Amniotic stem cell (primary cell): ENCODE data around the gene OR2A5.
"Not testable (repeated sequence)": the region's sequence is repeated elsewhere in the genome, so short reads cannot be mapped to it uniquely, and the experiment has no call there.

Experiments
- DNase-seq: peaks from one replicate; lab custom pipeline; 2025; lab: John Stamatoyannopoulos, UW

OR2A5 gene

GRCh38 chr7:144048648-144049047 is at the start of gene OR2A5:
Gene OR2A5, plus strand, starts transcription at chr7:144048948. Its CDS starts 1,454 bp downstream, at chr7:144050402.
- no peak for DNase-seq

GRCh38 chr7:144000020-144000419 is 48.7 kb upstream of the OR2A5 start, which contains the start of gene OR6B1:
Gene OR6B1, plus strand, starts transcription at chr7:144000320. Its CDS starts 3,677 bp downstream, at chr7:144003997.
- no peak for DNase-seq

- no peak for DNase-seq
Measured at GRCh38 chr7:144001543-144001942, 47.2 kb upstream of the OR2A5 start.

DNA sequence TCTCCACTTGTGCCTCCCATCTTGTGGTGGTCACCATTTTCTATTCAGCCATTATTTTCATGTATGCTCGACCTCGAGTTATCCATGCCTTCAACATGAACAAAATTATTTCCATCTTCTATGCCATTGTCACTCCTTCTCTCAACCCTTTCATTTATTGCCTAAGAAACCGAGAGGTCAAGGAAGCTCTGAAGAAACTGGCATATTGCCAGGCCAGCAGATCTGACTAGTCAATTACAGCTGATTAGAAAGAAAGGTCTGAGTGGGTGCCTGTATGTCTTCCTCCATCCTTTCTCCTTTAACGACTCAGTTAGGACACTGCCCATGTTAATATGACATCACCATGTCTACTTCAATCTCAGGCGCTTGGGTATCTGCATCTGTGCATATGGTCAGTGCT is 44.0 kb upstream of the OR2A5 start:
- DNase-seq: no peak

DNA sequence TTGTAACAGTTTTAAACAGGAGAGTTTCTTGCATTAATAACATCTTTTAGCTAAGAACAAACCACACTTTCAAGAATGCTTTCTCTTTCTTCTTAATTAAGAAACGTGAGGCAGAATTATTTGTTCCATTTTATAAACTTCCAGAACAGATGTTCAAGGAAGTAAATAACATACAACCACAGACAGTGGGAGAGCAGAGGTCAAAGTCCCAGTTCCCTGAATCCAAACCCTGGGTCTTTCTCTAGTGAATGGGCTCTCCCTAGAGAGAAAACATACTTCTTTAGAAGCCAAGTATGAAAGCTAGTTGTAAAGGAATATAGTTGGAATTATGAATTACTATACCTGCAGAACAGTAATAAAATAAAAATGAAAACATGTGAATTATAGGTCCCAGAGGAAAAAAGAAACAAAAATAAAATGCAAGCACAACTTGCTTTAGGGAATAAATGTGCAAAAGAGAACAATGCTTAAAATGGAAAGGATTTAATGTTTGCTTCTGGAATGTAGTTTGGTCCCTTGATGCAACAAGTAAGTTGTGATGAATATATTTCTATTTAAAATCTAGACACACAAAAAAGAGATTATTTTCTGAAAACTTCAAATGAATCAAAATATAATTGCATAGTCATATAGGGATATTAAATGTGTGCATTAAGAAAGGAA is 42.6 kb upstream of the OR2A5 start:
- no peak for DNase-seq

DNA sequence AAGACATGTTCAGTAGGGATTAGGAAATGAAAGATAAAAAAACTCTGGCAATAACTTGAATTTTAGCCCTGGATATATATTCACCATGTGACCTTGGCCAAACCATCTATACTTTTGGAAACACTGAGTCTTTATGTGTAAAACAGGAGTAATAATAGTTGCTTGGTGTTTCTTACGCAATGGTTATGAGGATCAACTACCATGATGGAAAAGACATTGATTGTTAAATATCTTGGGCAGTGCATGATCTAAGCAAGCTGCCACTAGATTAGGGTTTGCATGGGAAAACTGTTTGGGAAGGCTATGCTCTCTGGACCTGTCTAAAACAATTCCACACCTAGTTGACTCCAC is 42.1 kb upstream of the OR2A5 start:
- DNase-seq: no peak

- DNase-seq: no peak
Measured at GRCh38 chr7:144009361-144009760, 39.4 kb upstream of the OR2A5 start.

GRCh38 chr7:144010061-144010460 is 38.7 kb upstream of the OR2A5 start:
- not testable (repeated sequence) for DNase-seq

DNA sequence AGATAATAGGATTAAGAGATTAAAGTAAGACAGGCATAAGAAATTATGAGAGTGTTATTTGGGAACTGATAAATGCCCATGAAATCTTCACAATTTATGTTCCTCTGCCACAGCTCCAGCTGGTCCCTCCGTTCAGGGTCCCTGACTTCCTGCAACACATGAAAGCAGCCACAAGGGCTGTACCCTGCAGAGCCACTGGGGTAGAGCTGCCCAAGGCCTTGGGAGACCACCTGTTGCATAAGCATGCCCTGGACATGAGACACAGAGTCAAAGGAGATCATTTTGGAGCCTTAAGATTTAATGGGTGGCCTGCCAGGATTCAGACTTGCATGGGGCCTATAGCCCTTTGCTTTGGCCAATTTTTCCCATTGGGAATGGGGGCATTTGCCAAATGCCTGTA is 37.9 kb upstream of the OR2A5 start:
- not testable (repeated sequence) for DNase-seq

DNA sequence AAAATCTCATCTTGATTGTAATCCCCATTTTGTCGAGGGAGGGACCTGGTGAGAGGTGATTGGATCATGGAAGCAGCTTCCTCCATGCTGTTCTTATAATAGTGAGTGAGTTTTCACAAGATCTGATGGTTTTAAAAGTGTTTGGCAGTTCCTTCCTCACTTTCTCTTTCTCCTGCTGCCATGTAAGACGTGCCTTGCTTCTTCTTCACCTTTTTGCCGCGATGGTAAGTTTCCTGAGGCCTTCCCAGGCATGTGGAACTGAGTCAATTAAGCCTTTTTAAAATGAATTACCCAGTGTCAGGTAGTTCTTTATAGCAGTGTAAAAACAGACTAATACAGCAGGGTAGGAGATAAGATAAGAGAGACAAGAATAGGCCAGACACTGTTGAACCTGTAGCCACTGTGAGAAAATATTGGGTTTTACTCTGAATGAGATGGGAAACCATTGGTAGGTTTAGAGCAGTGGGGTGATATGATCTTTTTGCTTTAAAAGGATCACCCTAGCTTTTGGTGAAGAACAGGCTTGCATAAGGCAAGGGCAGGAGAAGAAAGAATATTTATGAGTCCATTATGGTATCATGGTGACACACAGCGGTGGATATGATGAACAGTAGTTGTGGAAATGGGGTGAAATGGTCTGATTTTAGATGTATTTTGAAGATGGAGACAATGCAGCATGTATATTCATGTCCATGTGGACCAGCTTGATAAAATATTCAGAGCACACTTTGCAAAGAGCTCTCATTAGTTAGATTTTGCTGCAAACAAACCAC is 37.1 kb upstream of the OR2A5 start:
- no peak for DNase-seq

DNA sequence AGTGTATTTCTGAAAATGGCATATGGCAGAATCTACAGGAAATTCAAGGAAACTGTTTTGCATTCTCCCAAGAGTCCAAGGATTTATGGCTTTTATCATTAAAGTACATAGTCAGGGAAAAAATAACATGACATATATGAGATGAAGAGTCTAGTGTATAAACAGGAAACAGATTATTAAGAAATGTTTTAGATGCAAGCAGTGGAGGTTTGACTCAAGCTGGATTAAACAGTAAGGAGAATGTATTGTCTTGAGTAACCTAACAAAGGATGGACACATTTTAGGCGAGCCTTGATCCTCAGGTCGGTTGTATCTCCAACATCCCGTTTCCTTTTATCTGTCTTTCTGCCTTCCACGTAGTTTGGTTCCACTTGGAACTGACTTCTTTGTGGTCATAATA is 30.7 kb upstream of the OR2A5 start:
- DNase-seq: no peak

- DNase-seq: peak; percentile 87
Measured at GRCh38 chr7:144019457-144019856, 29.3 kb upstream of the OR2A5 start.

- no peak for DNase-seq
Measured at GRCh38 chr7:144020340-144020739, 28.4 kb upstream of the OR2A5 start.

DNA sequence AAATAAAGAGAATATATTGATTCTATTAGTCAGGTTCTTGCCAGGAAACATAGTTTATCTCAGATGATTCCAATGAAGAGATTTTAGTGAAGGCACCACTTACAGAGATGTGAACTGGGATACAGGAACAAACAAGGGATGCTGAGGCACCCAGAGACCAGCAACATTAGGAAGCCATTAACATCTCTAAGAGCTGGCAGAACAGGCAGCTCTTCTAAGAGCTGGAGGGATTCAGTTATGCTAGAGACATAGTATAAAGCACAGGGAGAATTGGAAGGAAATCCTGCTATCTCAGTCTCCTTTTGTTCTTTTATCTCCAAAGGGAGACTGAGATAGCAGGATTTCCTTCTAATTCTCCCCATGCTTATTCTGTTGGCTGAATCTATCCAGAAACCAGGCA is 26.6 kb upstream of the OR2A5 start:
- DNase-seq: no peak

DNA sequence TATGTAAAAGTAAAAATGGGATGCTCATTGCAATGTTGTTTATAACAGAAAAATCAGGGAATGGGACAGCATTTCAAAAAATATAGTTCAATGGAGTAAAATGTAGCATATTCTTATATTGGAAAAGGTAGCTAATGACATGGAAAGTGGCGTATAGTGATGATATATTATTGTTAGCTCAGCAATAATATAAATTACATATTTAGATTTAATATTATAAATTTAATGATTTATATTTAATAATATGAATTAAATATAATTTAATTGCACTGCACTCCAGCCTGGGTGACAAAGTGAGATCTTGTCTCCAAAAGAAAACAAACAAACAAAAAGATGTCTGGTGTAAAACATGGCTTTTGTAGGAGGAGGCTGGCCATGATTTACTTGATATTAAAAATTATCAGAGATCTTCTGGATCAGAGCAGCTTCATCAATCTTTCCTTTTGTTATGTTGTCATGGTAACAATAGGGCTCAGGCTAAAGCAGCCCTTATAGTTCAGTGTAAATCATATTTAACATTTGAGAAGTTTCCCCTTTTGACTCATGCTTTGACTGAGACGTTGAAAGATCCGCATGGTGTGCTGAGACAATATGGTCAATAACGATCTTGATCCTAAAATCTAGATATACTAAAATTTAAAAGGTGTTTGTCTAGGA is 25.4 kb upstream of the OR2A5 start:
- DNase-seq: no peak

DNA sequence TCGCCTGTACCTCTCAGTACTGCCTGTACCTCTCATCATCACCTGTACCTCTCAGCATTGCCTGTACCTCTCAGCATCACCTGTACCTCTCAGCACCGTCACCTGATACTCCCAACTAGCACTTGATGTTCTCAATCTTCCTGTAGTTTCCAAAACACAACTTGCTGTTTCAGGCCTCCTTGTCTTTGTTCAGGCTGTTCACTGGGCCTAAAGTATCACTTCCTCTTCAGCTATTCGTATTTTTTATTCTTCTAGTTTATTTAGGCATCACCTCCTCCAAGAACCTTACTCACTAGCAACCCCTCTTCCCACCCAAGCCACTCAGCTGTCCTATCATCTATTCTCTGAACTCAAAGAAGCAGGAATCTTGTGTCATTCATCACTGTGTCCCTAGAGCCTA is 24.5 kb upstream of the OR2A5 start:
- no peak for DNase-seq

DNA sequence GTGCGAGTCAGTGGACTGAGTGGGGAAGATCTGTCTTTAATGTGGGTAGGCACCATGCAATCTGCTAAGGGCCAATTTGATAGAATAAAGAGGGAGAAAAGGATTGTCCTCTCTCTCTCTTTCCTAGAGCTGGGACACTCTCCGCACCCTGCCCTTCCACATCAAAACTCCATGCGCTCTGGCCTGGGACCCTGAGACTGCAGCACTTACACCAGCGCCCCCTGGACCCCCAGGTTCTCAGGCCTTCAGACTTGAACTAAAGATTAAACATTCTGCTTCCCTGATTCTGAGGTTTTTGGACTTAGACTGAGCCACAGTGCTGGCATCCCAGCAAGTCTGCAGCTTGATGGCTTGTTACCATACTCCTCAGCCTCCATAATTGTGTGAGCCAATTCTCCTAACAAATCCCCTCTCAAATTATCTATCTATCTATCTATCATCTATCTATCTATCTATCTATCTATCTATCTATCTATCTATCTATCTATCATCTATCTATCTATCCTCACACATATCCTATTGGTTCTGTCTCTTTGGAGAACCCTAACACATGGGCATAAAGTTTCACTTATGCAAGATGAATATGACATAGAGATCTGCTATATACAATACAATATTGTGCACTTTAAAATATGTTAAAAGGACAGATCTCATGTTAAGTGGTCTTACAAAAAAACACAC is 22.4 kb upstream of the OR2A5 start:
- no peak for DNase-seq

GRCh38 chr7:144027070-144027469 is 21.7 kb upstream of the OR2A5 start:
- peak; percentile 11 for DNase-seq

- DNase-seq: no peak
Measured at GRCh38 chr7:144027974-144028373, 20.8 kb upstream of the OR2A5 start.

GRCh38 chr7:144028547-144028946 is 20.2 kb upstream of the OR2A5 start:
- no peak for DNase-seq

DNA sequence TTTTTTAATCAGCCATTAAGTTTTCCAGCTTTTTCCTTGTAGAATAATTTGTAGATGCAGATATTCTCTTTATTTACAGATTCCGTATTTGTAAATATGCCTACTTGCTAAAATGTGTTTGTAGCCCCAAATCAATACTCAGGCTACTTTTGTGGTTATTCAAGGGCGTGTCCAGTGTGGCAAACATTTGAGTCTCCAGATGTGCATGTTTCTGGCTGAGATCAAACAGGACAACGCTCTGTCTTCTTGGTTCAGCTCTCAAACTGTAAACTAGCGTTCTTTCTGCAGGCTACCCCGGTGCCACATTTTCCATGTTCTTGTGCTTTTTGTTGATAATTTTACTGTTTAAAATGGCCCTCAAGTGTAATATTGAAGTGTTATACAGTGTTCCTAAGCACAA is 16.2 kb upstream of the OR2A5 start:
- no peak for DNase-seq

DNA sequence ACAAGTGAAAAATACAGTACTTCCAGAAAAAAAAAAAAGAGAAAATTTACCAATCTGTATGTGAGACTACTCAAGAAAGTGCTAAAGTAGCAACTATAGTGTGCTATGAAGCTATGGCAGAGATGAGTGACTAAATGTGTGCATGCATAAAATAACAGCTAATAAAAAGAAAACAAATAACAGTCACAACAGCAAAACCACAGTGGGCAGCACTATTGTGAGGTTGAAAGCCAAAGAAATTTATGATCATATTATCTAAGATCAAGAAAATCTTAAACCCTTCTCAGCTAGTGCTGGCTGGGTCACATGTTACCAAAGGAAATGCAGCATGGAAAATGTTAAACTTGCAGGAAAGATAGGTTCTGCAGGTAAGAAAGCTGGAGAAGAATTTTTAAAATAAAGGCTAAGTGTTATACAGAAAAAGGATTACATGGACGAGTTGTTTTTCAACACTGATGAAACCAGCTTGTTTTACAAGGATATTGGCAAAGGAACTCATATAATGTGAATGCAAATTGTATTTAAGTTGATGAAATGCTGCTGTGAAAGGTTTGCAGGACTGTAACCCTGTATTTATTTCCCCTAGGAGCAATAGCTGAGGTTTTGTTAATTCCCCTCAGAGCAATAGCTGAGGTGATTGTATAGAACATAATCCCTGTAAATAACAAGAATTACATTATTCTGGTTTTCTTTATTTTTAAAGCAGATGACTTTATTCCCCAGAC is 15.6 kb upstream of the OR2A5 start:
- no peak for DNase-seq
